K562 (cell line): ENCODE measurements around the gene TBL2. TPM values are rescaled to one million over a fixed set of nuclear protein-coding genes. Genes with fewer than 3 reads are reported as not detected.
A peak's percentile ranks its signal among the peaks of the same experiment; 100 is the strongest.

Source experiments
- CBFA2T2 ChIP-seq: fragments of 450-650 bp; conservative IDR thresholded peaks from 2 replicates; pipeline ENCODE4 v1.6.1; 2017; ENCODE audit warnings: mild to moderate bottlenecking
- CEBPG ChIP-seq, 3 experiments: fragments of 200-800 bp in 1 of 3; sonication (Bioruptor generic) in 1 of 3; sonication (generic) in 1 of 3; formaldehyde crosslinking in 1 of 3; IDR thresholded peaks in 2 of 3; conservative IDR thresholded peaks in 1 of 3; 2 replicates each; pipeline versions ENCODE4 v1.6.1 to v1.8.0; 2016 to 2022; ENCODE audit warnings: missing compliant biosample characterization in 2 of 3, missing genetic modification characterization in 2 of 3, mild to moderate bottlenecking in 1 of 3, missing genetic modification reagents in 1 of 3
- MXI1 ChIP-seq: IDR thresholded peaks from 2 replicates; pipeline ENCODE4 v1.6.1; 2011; ENCODE audit warnings: low read depth, mild to moderate bottlenecking, improper control_type of control experiment, low read length
- TAL1 ChIP-seq: fragments of 450-650 bp; IDR thresholded peaks from 2 replicates; pipeline ENCODE4 v1.6.1; 2016; ENCODE audit warnings: mild to moderate bottlenecking
- TRIM24 ChIP-seq, 2 experiments: fragments of 450-650 bp; IDR thresholded peaks; 2 replicates each; pipeline ENCODE4 v1.6.1; 2016
- VEZF1 ChIP-seq: fragments of 200-800 bp; sonication (Bioruptor generic); IDR thresholded peaks from 2 replicates; pipeline ENCODE4 v1.6.1; 2017; ENCODE audit warnings: missing genetic modification characterization, missing compliant biosample characterization
- YBX1 ChIP-seq: fragments of 450-650 bp; IDR thresholded peaks from 2 replicates; pipeline ENCODE4 v1.7.1; 2016; ENCODE audit warnings: mild to moderate bottlenecking
- YY1 ChIP-seq, 3 experiments: IDR thresholded peaks; 2 replicates each; pipeline ENCODE4 v1.6.1; 2011; ENCODE audit warnings: low read length in 2 of 3, mild to moderate bottlenecking in 2 of 3, moderate library complexity in 2 of 3, borderline replicate concordance in 1 of 3, control low read depth in 1 of 3, low read depth in 1 of 3; ENCODE audit not compliant: insufficient read depth in 3 of 3, insufficient replicate concordance in 2 of 3, control insufficient read depth in 1 of 3, insufficient read length in 1 of 3; ENCODE audit errors: extremely low read depth in 1 of 3
- ZNF592 ChIP-seq: fragments of 450-650 bp; IDR thresholded peaks from 2 replicates; pipeline ENCODE4 v1.6.1; 2017; ENCODE audit warnings: antibody characterized with exemption, mild to moderate bottlenecking
- ZNF740 ChIP-seq, 3 experiments: fragments of 200-800 bp in 1 of 3; sonication (Bioruptor generic) in 1 of 3; sonication (generic) in 1 of 3; formaldehyde crosslinking in 1 of 3; IDR thresholded peaks; 2 replicates each; pipeline versions ENCODE4 v1.6.1 to v1.8.0; 2016 to 2022; ENCODE audit warnings: mild to moderate bottlenecking in 2 of 3, missing compliant biosample characterization in 2 of 3, missing genetic modification characterization in 2 of 3, missing genetic modification reagents in 1 of 3
- polyA plus RNA-seq, 8 experiments: library from polyadenylated mRNA; depleted of rRNA in 4 of 8; stranded (reverse) in 5 of 8; unstranded in 3 of 8; fragments of >200 nt; fragmentation: Nextera tagmentation in 2 of 8; fragmentation: Illumina TruSeq in 1 of 8; extraction: Ambion mirVana in 2 of 8; extraction: Trizol in 1 of 8; gene quantifications; 2 replicates each; pipeline versions ENCODE4 v1.2.1 to v1.2.3, GENCODE V29; 2011 to 2014; ENCODE audit warnings: inconsistent platforms in 1 of 8, missing spikeins in 1 of 8
- total RNA-seq, 7 experiments: library from RNA; depleted of rRNA in 6 of 7; stranded (reverse); fragments of >200 nt in 6 of 7; fragmentation: Illumina TruSeq in 2 of 7; extraction: Trizol in 2 of 7; gene quantifications; 2 replicates each; pipeline versions ENCODE4 v1.2.1 to v1.2.3, GENCODE V29; 2011 to 2021; ENCODE audit warnings: low replicate concordance in 1 of 7

TBL2 gene
- total and polyA plus RNA-seq, 9 of the 15 experiments (the other 6 are each of a cell fraction or from before 2014, with no cell fraction given), result 2.5 to 123 (median 49.2) TPM

DNA sequence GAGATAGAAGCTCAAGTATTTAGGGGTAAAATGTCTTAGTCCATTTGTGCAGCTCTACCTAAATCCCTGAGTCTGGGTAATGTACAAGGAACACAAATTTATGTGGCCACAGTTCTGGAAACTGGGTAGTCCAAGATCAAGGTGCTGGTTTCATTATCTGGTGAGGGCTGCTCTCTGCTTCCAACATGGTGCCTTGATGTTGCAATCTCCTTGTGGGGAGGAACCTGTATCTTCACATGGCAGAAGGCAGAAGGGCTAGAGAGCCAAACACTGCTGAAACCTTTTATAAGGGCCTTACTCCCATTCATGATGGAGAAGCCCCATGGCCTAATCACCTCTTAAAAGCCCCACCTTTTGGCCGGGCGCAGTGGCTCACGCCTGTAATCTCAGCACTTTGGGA is 47.6 kb downstream of the TBL2 start (continued):
- TF ChIP-seq CEBPG (CRISPR knock-in tag; IDR thresholded peaks at IDR 0.05), result peak; percentile 88
- peak; percentile 73 to 90 for TF ChIP-seq CEBPG (tag; conservative IDR thresholded peaks at IDR 0.05 in 1 of 2, IDR thresholded peaks at IDR 0.05 in 1 of 2)
- peak; percentile 60 for TF ChIP-seq CBFA2T2
- TF ChIP-seq VEZF1, result peak; percentile 12; the same call in 1 of the 2 replicates
- no peak for TF ChIP-seq ZNF740 (CRISPR knock-in tag; IDR thresholded peaks at IDR 0.05)
- TF ChIP-seq ZNF740 (tag; IDR thresholded peaks at IDR 0.05), result no peak
- TF ChIP-seq MXI1, result no peak
- peak in 1 of 3 experiments; percentile 82 for TF ChIP-seq YY1 (IDR thresholded peaks at IDR 0.05; ENCODE audit: borderline replicate concordance in 1 of 3, control insufficient read depth in 1 of 3, extremely low read depth in 1 of 3, insufficient read depth in 3 of 3, insufficient read length in 1 of 3, insufficient replicate concordance in 2 of 3, low read depth in 1 of 3, low read length in 2 of 3)
- TF ChIP-seq YBX1, result no peak
- TF ChIP-seq TRIM24 (IDR thresholded peaks at IDR 0.05), result peak in 1 of 2 experiments; percentile 23; a peak in 2 of 4 replicates
- peak; percentile 58; the same call in 1 of the 2 replicates for TF ChIP-seq TAL1
- TF ChIP-seq ZNF592, result 0 out of 2 replicates have a peak, but pooled peaks have one; percentile 26
- TF ChIP-seq, all 486 proteins: peak for 20
